ENCODE measurements around the gene GON7.

DNA sequence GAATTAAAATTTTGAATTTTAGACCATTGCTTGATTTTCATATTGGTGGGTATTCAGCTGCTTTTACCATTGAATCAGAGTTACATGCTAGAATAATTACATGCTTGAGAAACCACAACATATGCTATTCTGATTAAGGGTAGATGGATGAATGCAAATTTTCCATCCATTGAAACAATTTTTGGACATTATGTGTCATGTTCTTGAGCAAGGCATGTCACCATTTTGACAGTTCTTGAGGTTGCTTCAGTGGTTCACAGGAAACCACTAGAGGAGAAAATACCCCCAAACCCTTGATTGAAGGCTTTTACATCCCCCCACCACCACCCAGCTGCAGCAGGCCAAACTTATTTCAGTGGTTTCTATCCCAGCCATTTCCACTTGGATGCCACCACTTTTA, 13.6 kb upstream of the GON7 start:
- TF ChIP-seq YY1 (IDR thresholded peaks at IDR 0.05; ENCODE audit: insufficient read depth, insufficient read length) (no peak), SUZ12 (IDR thresholded peaks at IDR 0.05; ENCODE audit: extremely low read depth, insufficient read depth, insufficient read length) (no peak)
